Suprapubic skin (tissue), 4 donors: ENCODE results near the gene PLCD1. TPM values are rescaled to one million over a fixed set of nuclear protein-coding genes. Genes with fewer than 3 reads are reported as not detected.

Experiments
- DNase-seq, 2 donors: peaks; one replicate each; pipeline ENCODE4 v3.0.0-alpha.2; 2019; ENCODE audit warnings: low spot score in 2 of 2
- H3K27ac ChIP-seq: fragments of 200-600 bp; sonication (generic); one replicate; pipeline ENCODE4 v1.5.1; 2019
- H3K27me3 ChIP-seq: fragments of 200-600 bp; sonication (generic); one replicate; pipeline ENCODE4 v1.5.1; 2019
- H3K36me3 ChIP-seq: fragments of 200-600 bp; sonication (generic); one replicate; pipeline ENCODE4 v1.5.1; 2019
- H3K4me1 ChIP-seq: fragments of 200-600 bp; sonication (generic); one replicate; pipeline ENCODE4 v1.5.1; 2019
- H3K4me3 ChIP-seq: fragments of 200-600 bp; sonication (generic); one replicate; pipeline ENCODE4 v1.5.1; 2019; ENCODE audit warnings: mild to moderate bottlenecking
- H3K9me3 ChIP-seq: fragments of 200-600 bp; sonication (generic); one replicate; pipeline ENCODE4 v1.5.1; 2019
- CTCF ChIP-seq, 2 donors: fragments of 200-600 bp in 1 of 2; fragments of 450-650 bp in 1 of 2; sonication (generic) in 1 of 2; IDR thresholded peaks; one replicate each; pipeline ENCODE4 v1.5.1; 2016 to 2019; ENCODE audit warnings: antibody characterized with exemption in 2 of 2, mild to moderate bottlenecking in 1 of 2, moderate library complexity in 1 of 2
- EP300 ChIP-seq: sonication (generic); formaldehyde crosslinking; IDR thresholded peaks from one replicate; pipeline ENCODE4 v1.6.1; 2017; ENCODE audit warnings: antibody characterized with exemption
- POLR2A ChIP-seq, 2 donors: fragments of 450-650 bp; IDR thresholded peaks; one replicate each; pipeline ENCODE4 v1.6.1; 2017; ENCODE audit warnings: antibody characterized with exemption in 2 of 2, mild to moderate bottlenecking in 2 of 2, moderate library complexity in 2 of 2
- POLR2AphosphoS5 ChIP-seq, 3 donors: sonication (generic); formaldehyde crosslinking; IDR thresholded peaks; one replicate each; pipeline ENCODE4 v1.6.1; 2017; ENCODE audit warnings: antibody characterized with exemption in 3 of 3
- WGBS: methylation state at CpG from one replicate; pipeline ENCODE4 v1.1.5; 2018; 5-methylcytosine and 5-hydroxymethylcytosine counted together
- total RNA-seq, 4 donors: library from RNA; depleted of rRNA; stranded (reverse); fragments of >200 nt; gene quantifications; one replicate each; pipeline ENCODE4 v1.1.0, GENCODE V29; 2016

Gene PLCD1
- total RNA-seq, 4 donors from 2014 or later = 32.3 to 42.2 (median 39.3) TPM

- H3K27me3 ChIP-seq = no peaks in the 10 kb centered on the region
- H3K4me1 ChIP-seq = peaks cover 5% of the 10 kb centered on the region
- no peaks in the 10 kb centered on the region for H3K9me3 ChIP-seq
- H3K4me3 ChIP-seq = no peak overlapping the region
- peaks cover 67% of the 10 kb centered on the region for H3K36me3 ChIP-seq
- DNase-seq = no peak
- 83% methylated on average over 7 of the region's 9 CpGs for WGBS
- no peak for TF ChIP-seq POLR2AphosphoS5 (IDR thresholded peaks at IDR 0.05)
- no peak for TF ChIP-seq POLR2A (IDR thresholded peaks at IDR 0.05)
- no peak for TF ChIP-seq CTCF (IDR thresholded peaks at IDR 0.05)
- no peak for TF ChIP-seq EP300
- no peak overlapping the region for H3K27ac ChIP-seq
These were observed 11.8 kb downstream of the PLCD1 start for GRCh38 chr3:38017445-38018295.

- Histone ChIP-seq H3K9me3 (no peaks in the 10 kb centered on the region), H3K27ac (no peak overlapping the region), H3K4me3 (no peak overlapping the region), H3K4me1 (no peaks in the 10 kb centered on the region), H3K27me3 (no peaks in the 10 kb centered on the region), H3K36me3 (peaks cover 67% of the 10 kb centered on the region)
- TF ChIP-seq POLR2A (IDR thresholded peaks at IDR 0.05) = no peak
- TF ChIP-seq CTCF (IDR thresholded peaks at IDR 0.05) = no peak
- TF ChIP-seq POLR2AphosphoS5 (IDR thresholded peaks at IDR 0.05) = no peak
- no peak for TF ChIP-seq EP300
- WGBS = 80% methylated on average over 6 of the region's 6 CpGs
- DNase-seq = no peak
These were observed 12.5 kb downstream of the PLCD1 start for GRCh38 chr3:38016847-38017444.

- peaks cover 69% of the 10 kb centered on the region for H3K36me3 ChIP-seq
These were observed 13.0 kb downstream of the PLCD1 start for GRCh38 chr3:38016410-38016809.

GRCh38 chr3:38015984-38016383, 13.5 kb downstream of the PLCD1 start:
- H3K4me1 ChIP-seq = no peaks in the 10 kb centered on the region
- H3K27ac ChIP-seq = no peak overlapping the region
- DNase-seq = no peak
- no peaks in the 10 kb centered on the region for H3K27me3 ChIP-seq
- peaks cover 73% of the 10 kb centered on the region for H3K36me3 ChIP-seq
- H3K4me3 ChIP-seq = no peak overlapping the region
- no peak for TF ChIP-seq EP300
- TF ChIP-seq CTCF (IDR thresholded peaks at IDR 0.05) = no peak
- TF ChIP-seq POLR2AphosphoS5 (IDR thresholded peaks at IDR 0.05) = no peak
- TF ChIP-seq POLR2A (IDR thresholded peaks at IDR 0.05) = no peak
- H3K9me3 ChIP-seq = no peaks in the 10 kb centered on the region
- WGBS = 94% methylated on average over 3 of the region's 3 CpGs

More at GRCh38 chr3:38016410-38016809, 13.0 kb downstream of the PLCD1 start:
- TF ChIP-seq CTCF (IDR thresholded peaks at IDR 0.05) = no peak
- no peak for TF ChIP-seq POLR2A (IDR thresholded peaks at IDR 0.05)
- no peak for TF ChIP-seq POLR2AphosphoS5 (IDR thresholded peaks at IDR 0.05)
- no peak for TF ChIP-seq EP300
- H3K27ac ChIP-seq = no peak overlapping the region
- H3K4me3 ChIP-seq = no peak overlapping the region
- no peak for DNase-seq
- H3K4me1 ChIP-seq = no peaks in the 10 kb centered on the region
- no peaks in the 10 kb centered on the region for H3K27me3 ChIP-seq
- whole genome bisulfite sequencing = 98% methylated on average over 13 of the region's 13 CpGs
- no peaks in the 10 kb centered on the region for H3K9me3 ChIP-seq

- no peaks in the 10 kb centered on the region for H3K27me3 ChIP-seq
- no peak overlapping the region for H3K4me3 ChIP-seq
- H3K36me3 ChIP-seq = peaks cover 78% of the 10 kb centered on the region
- no peak overlapping the region for H3K27ac ChIP-seq
- DNase-seq = no peak
- H3K9me3 ChIP-seq = no peaks in the 10 kb centered on the region
- no peaks in the 10 kb centered on the region for H3K4me1 ChIP-seq
- TF ChIP-seq POLR2AphosphoS5 (IDR thresholded peaks at IDR 0.05) (no peak), CTCF (IDR thresholded peaks at IDR 0.05) (no peak), POLR2A (IDR thresholded peaks at IDR 0.05) (no peak), EP300 (no peak)
- WGBS = 62% methylated on average over 3 of the region's 3 CpGs
These were observed 14.0 kb downstream of the PLCD1 start for GRCh38 chr3:38015485-38015884.
